Upper lobe of right lung (tissue), 1 donor: ENCODE data around the gene TM4SF20. TPM values are rescaled to one million over a fixed set of nuclear protein-coding genes. Genes with fewer than 3 reads are reported as not detected.

ENCODE experiments used
- ATAC-seq: fragments of 200-7000 bp; cut with Tn5 transposase; one replicate; pipeline ENCODE4 v1.9.1; 2020; ENCODE audit warnings: mild to moderate bottlenecking, moderate library complexity
- DNase-seq: peaks from one replicate; pipeline ENCODE4 v3.0.0-alpha.2; 2020
- H3K27ac ChIP-seq: fragments of 200-600 bp; one replicate; pipeline ENCODE4 v1.8.0; 2022
- H3K27me3 ChIP-seq: fragments of 200-600 bp; one replicate; pipeline ENCODE4 v1.8.0; 2022; ENCODE audit warnings: mild to moderate bottlenecking
- H3K36me3 ChIP-seq: fragments of 200-600 bp; one replicate; pipeline ENCODE4 v1.8.0; 2022
- H3K4me1 ChIP-seq: fragments of 200-600 bp; one replicate; pipeline ENCODE4 v1.8.0; 2022
- H3K4me3 ChIP-seq: fragments of 200-600 bp; one replicate; pipeline ENCODE4 v1.8.0; 2022; ENCODE audit warnings: mild to moderate bottlenecking
- H3K9me3 ChIP-seq: fragments of 200-600 bp; one replicate; pipeline ENCODE4 v1.8.0; 2022
- CTCF ChIP-seq: fragments of 200-600 bp; IDR thresholded peaks from one replicate; pipeline ENCODE4 v1.8.0; 2022; ENCODE audit warnings: antibody characterized with exemption
- intact Hi-C: fragments of 100-400 bp; cut with DNase I; formaldehyde crosslinking; loops from one replicate; pipeline ENCODE4 v1.11.0; 2022
- total RNA-seq: library from RNA; stranded (reverse); fragmentation: NEBNext Ultra II Directional; extraction: Animal tissue kit (Norgen Biotek cat#: 25700); gene quantifications from one replicate; pipeline ENCODE4 v1.2.1, GENCODE V29; 2021
- donor health status: DM: no; HTN: yes; CAD: no; lungs with severe emphysema.

TM4SF20 gene
- total RNA-seq, 1 donor from 2014 or later = not detected

- DNase-seq (no peak), ATAC-seq (no peak)
- Histone ChIP-seq H3K4me1 (peaks cover 4% of the 10 kb centered on the region), H3K27ac (no peak overlapping the region), H3K36me3 (peaks cover 22% of the 10 kb centered on the region), H3K27me3 (no peaks in the 10 kb centered on the region), H3K4me3 (no peak overlapping the region), H3K9me3 (no peaks in the 10 kb centered on the region)
- no peak for TF ChIP-seq CTCF
- intact Hi-C loops = no loop called here
These were observed 15.3 kb downstream of the TM4SF20 start for GRCh38 chr2:227363756-227364155.

- Histone ChIP-seq H3K9me3 (no peaks in the 10 kb centered on the region), H3K36me3 (peaks cover 55% of the 10 kb centered on the region), H3K4me3 (no peak overlapping the region), H3K27ac (no peak overlapping the region), H3K27me3 (no peaks in the 10 kb centered on the region), H3K4me1 (no peaks in the 10 kb centered on the region)
- TF ChIP-seq CTCF = no peak
- intact Hi-C loops = no loop called here
- no peak for DNase-seq
- ATAC-seq = no peak
These were observed 18.8 kb downstream of the TM4SF20 start for GRCh38 chr2:227360351-227360750.

- H3K27ac ChIP-seq = no peak overlapping the region
- H3K4me3 ChIP-seq = no peak overlapping the region
- H3K4me1 ChIP-seq = no peaks in the 10 kb centered on the region
- no peak for ATAC-seq
- H3K27me3 ChIP-seq = no peaks in the 10 kb centered on the region
- H3K36me3 ChIP-seq = peaks cover 39% of the 10 kb centered on the region
- intact Hi-C loops = no loop called here
- TF ChIP-seq CTCF = no peak
- no peaks in the 10 kb centered on the region for H3K9me3 ChIP-seq
- no peak for DNase-seq
These were observed 27.5 kb downstream of the TM4SF20 start for GRCh38 chr2:227351639-227352038.

- ATAC-seq (no peak), DNase-seq (no peak)
- intact Hi-C loops = no loop called here
- no peak for TF ChIP-seq CTCF
- H3K9me3 ChIP-seq = no peaks in the 10 kb centered on the region
- no peaks in the 10 kb centered on the region for H3K4me1 ChIP-seq
- peaks cover 33% of the 10 kb centered on the region for H3K36me3 ChIP-seq
- H3K27me3 ChIP-seq = no peaks in the 10 kb centered on the region
- H3K4me3 ChIP-seq = no peak overlapping the region
- H3K27ac ChIP-seq = no peak overlapping the region
These were observed 29.0 kb downstream of the TM4SF20 start for GRCh38 chr2:227349989-227350612.

- no peaks in the 10 kb centered on the region for H3K27me3 ChIP-seq
- H3K4me3 ChIP-seq = no peak overlapping the region
- no peaks in the 10 kb centered on the region for H3K4me1 ChIP-seq
- intact Hi-C loops = no loop called here
- no peak for TF ChIP-seq CTCF
- peaks cover 39% of the 10 kb centered on the region for H3K36me3 ChIP-seq
- no peak for DNase-seq
- no peak for ATAC-seq
- no peaks in the 10 kb centered on the region for H3K9me3 ChIP-seq
- H3K27ac ChIP-seq = no peak overlapping the region
These were observed 30.8 kb downstream of the TM4SF20 start for GRCh38 chr2:227348324-227348723.

GRCh38 chr2:227347117-227347516 lies 32.0 kb downstream of the TM4SF20 start:
- Histone ChIP-seq H3K4me3 (no peak overlapping the region), H3K27ac (no peak overlapping the region), H3K36me3 (peaks cover 39% of the 10 kb centered on the region), H3K9me3 (no peaks in the 10 kb centered on the region), H3K4me1 (no peaks in the 10 kb centered on the region), H3K27me3 (no peaks in the 10 kb centered on the region)
- intact Hi-C loops = no loop called here
- ATAC-seq (no peak), DNase-seq (no peak)
- TF ChIP-seq CTCF = no peak
